B cell (primary cell): ENCODE measurements around the gene DUSP5. TPM values are rescaled to one million over a fixed set of nuclear protein-coding genes. Genes with fewer than 3 reads are reported as not detected.

ENCODE experiments used
- ATAC-seq: fragments of 200-7000 bp; cut with Tn5 transposase; one replicate; pipeline ENCODE4 v1.10.0; 2021; ENCODE audit warnings: low read depth, mild to moderate bottlenecking, moderate number of reproducible peaks, moderate library complexity
- CTCF ChIA-PET: fragments of 350-600 bp; sonication (Branson Sonifier 250); formaldehyde crosslinking; loops from one replicate; lab custom pipeline; 2021; ENCODE audit warnings: antibody characterized with exemption, inconsistent platforms; lab: Charles Lee
- POLR2A ChIA-PET: fragments of 350-600 bp; sonication (Branson Sonifier 250); formaldehyde crosslinking; loops from one replicate; lab custom pipeline; 2021; ENCODE audit warnings: antibody characterized with exemption; lab: Charles Lee
- DNase-seq: peaks from one replicate; pipeline ENCODE4 v3.0.0; 2013
- H2AFZ ChIP-seq: 2 replicates; pipeline ENCODE4 v1.6.1; 2012; ENCODE audit warnings: mild to moderate bottlenecking, low read depth, low read length; ENCODE audit not compliant: insufficient read depth, poor library complexity, severe bottlenecking
- H3K27ac ChIP-seq, 2 donors: 1 replicate in 1 of 2; 2 replicates in 1 of 2; pipeline ENCODE4 v1.5.1; 2012 to 2013; ENCODE audit warnings: low read length in 2 of 2, mild to moderate bottlenecking in 2 of 2, moderate library complexity in 1 of 2
- H3K27me3 ChIP-seq, 4 experiments: fragments of 200-600 bp in 1 of 4; sonication (generic) in 1 of 4; replicated peaks in 1 of 4; 1 replicate in 2 of 4; 2 replicates in 2 of 4; pipeline versions ENCODE4 v1.6.1 to v1.7.0; 2013 to 2016; ENCODE audit warnings: low read length in 3 of 4, mild to moderate bottlenecking in 2 of 4, mixed read lengths in 1 of 4, moderate library complexity in 1 of 4; ENCODE audit not compliant: insufficient read depth in 4 of 4, control insufficient read depth in 3 of 4; ENCODE audit errors: control extremely low read depth in 1 of 4
- H3K36me3 ChIP-seq, 2 experiments: replicated peaks in 1 of 2; 1 replicate in 1 of 2; 2 replicates in 1 of 2; pipeline versions ENCODE4 v1.6.1 to v1.7.1; 2013; ENCODE audit warnings: low read length in 1 of 2; ENCODE audit not compliant: insufficient read depth in 2 of 2, control insufficient read depth in 1 of 2; ENCODE audit errors: control extremely low read depth in 1 of 2, extremely low read depth in 1 of 2
- H3K4me1 ChIP-seq, 2 donors: fragments of 200-600 bp in 1 of 2; sonication (generic) in 1 of 2; 1 replicate in 1 of 2; 2 replicates in 1 of 2; pipeline versions ENCODE4 v1.5.1 to v1.6.1; 2013 to 2017; ENCODE audit warnings: low read length in 2 of 2; ENCODE audit not compliant: control insufficient read depth in 2 of 2, insufficient read depth in 2 of 2
- H3K4me2 ChIP-seq: replicated peaks from 2 replicates; pipeline ENCODE3; 2012; ENCODE audit warnings: mild to moderate bottlenecking, low read depth, low read length; ENCODE audit not compliant: poor library complexity, severe bottlenecking
- H3K4me3 ChIP-seq, 5 experiments: fragments of 200-600 bp in 1 of 5; sonication (generic) in 1 of 5; 1 replicate in 3 of 5; 2 replicates in 2 of 5; pipeline versions ENCODE4 v1.5.1 to v1.7.0; 2011 to 2016; ENCODE audit warnings: low read length in 4 of 5, mild to moderate bottlenecking in 4 of 5, low read depth in 2 of 5, control low read depth in 1 of 5, moderate library complexity in 1 of 5; ENCODE audit not compliant: insufficient read depth in 1 of 5; ENCODE audit errors: control extremely low read depth in 1 of 5, extremely low read depth in 1 of 5
- H3K79me2 ChIP-seq: fragments of 200-600 bp; sonication (generic); one replicate; pipeline ENCODE4 v1.6.0; 2016; ENCODE audit warnings: low read length; ENCODE audit not compliant: control insufficient read depth, insufficient read depth
- H3K9ac ChIP-seq: fragments of 200-600 bp; sonication (generic); 2 replicates; pipeline ENCODE4 v1.6.1; 2017; ENCODE audit warnings: mild to moderate bottlenecking, low read length, moderate library complexity
- H3K9me3 ChIP-seq, 3 donors: one replicate each; pipeline versions ENCODE4 v1.6.1 to v1.7.1; 2013; ENCODE audit warnings: low read length in 2 of 3; ENCODE audit not compliant: control insufficient read depth in 2 of 3, insufficient read depth in 1 of 3; ENCODE audit errors: control extremely low read depth in 1 of 3
- H4K20me1 ChIP-seq: 2 replicates; pipeline ENCODE4 v1.6.0; 2012; ENCODE audit warnings: mild to moderate bottlenecking, low read length; ENCODE audit not compliant: insufficient read depth, control insufficient read depth, poor library complexity, severe bottlenecking
- H3K27ac Mint-ChIP-seq: one replicate; pipeline ENCODE4 v1.8.0; 2021; ENCODE audit warnings: mixed read lengths
- H3K27me3 Mint-ChIP-seq: one replicate; pipeline ENCODE4 v1.8.0; 2021; ENCODE audit warnings: mixed read lengths
- H3K4me1 Mint-ChIP-seq: one replicate; pipeline ENCODE4 v1.8.0; 2021; ENCODE audit warnings: mixed read lengths
- H3K4me3 Mint-ChIP-seq: one replicate; pipeline ENCODE4 v1.8.0; 2021; ENCODE audit warnings: mixed read lengths
- H3K9me3 Mint-ChIP-seq: one replicate; pipeline ENCODE4 v1.8.0; 2022; ENCODE audit warnings: mixed read lengths; ENCODE audit not compliant: insufficient read depth
- EZH2 ChIP-seq: IDR thresholded peaks from 2 replicates; pipeline ENCODE4 v1.6.1; 2012; ENCODE audit warnings: borderline replicate concordance, low read depth, mild to moderate bottlenecking, moderate library complexity, low read length; ENCODE audit not compliant: insufficient read depth, poor library complexity, severe bottlenecking
- WGBS: methylation state at CpG from one replicate; pipeline ENCODE4 v1.1.5; 2013; ENCODE audit warnings: missing lambda C conversion rate; ENCODE audit not compliant: insufficient coverage; 5-methylcytosine and 5-hydroxymethylcytosine counted together
- intact Hi-C: fragments of 100-400 bp; cut with micrococcal nuclease; formaldehyde crosslinking; loops from one replicate; pipeline ENCODE4 v1.10.0; 2022
- polyA plus RNA-seq: library from polyadenylated mRNA; depleted of rRNA; stranded (reverse); fragments of >200 nt; gene quantifications from 2 replicates; pipeline ENCODE4 v1.2.3, GENCODE V29; 2012
- total RNA-seq, 2 donors: library from RNA; stranded (reverse); fragments of 120-200 nt in 1 of 2; gene quantifications; 1 replicate in 1 of 2; 2 replicates in 1 of 2; pipeline versions ENCODE4 v1.2.3 to v1.2.4, GENCODE V29; 2013 to 2022
- TF ChIP-seq, protein P1 (sequence below): fragments of 200-600 bp; IDR thresholded peaks from one replicate; pipeline ENCODE4 v1.8.0; 2022; ENCODE audit warnings: antibody characterized with exemption, mild to moderate bottlenecking

DUSP5 gene
- total and polyA plus RNA-seq, 2 donors (not counting 1 experiment from before 2014, with no cell fraction given), result 10.0 to 71.0 TPM

DNA sequence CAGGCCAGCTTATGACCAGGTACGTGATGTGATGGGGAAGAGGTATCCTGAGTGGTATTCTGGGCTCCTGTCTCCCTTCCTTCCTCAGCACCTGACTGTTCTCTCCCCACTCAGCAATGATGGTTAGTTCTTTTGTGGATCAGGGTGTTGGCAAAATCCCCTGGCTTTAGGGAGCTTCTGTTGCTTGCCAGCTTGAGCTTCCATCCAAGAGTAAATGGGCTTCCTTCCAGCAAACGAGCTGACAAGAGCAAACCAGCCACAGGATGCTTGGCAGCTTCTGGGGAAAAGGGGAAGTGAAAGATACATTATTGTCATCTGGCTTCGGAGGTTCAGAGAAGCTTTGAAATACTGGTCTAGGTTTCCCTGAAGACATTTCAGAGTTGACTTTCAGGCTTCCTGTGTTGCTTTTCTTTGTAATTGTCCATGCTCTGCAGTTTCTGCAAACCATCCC is 5.2 kb downstream of the DUSP5 start:
- H3K27ac Mint-ChIP-seq, result peak overlapping the region; percentile 90
- intact Hi-C loops, result loop anchor here (1.0 to 5.0 kb wide), 4 partner anchors 33 to 364 kb away; no protein-coding TSS in a partner anchor
- Histone ChIP-seq H3K79me2 (peaks cover 17% of the 10 kb centered on the region), H3K9me3 (no peaks in the 10 kb centered on the region), H4K20me1 (peaks cover 29% of the 10 kb centered on the region), H3K4me3 (peak overlapping the region in 1 of 5 experiments; percentile 45), H3K27me3 (peaks cover 0 to 11% (median 2%) of the 10 kb centered on the region in 4 experiments), H3K36me3 (no peaks in the 10 kb centered on the region), H3K4me1 (peaks cover 54 to 63% of the 10 kb centered on the region in 2 donors), H2AFZ (no peak overlapping the region), H3K9ac (peak overlapping the region; percentile 34), H3K27ac (peak overlapping the region; percentile 82 to 87), H3K4me2 (peak overlapping the region; percentile 66)
- DNase-seq, result peak; percentile 87
- H3K4me1 Mint-ChIP-seq, result peaks cover 67% of the 10 kb centered on the region
- 0% methylated on average over 2 of the region's 3 CpGs for WGBS
- CTCF ChIA-PET, result interaction anchor here (0.8 to 10.3 kb wide), 9 partner anchors 38 to 198 kb away, joined by 3 to 87 read pairs (median 5); partner anchors contain the start of gene SMNDC1
- H3K4me3 Mint-ChIP-seq, result peak overlapping the region; percentile 85
- TF ChIP-seq, protein P1, sequence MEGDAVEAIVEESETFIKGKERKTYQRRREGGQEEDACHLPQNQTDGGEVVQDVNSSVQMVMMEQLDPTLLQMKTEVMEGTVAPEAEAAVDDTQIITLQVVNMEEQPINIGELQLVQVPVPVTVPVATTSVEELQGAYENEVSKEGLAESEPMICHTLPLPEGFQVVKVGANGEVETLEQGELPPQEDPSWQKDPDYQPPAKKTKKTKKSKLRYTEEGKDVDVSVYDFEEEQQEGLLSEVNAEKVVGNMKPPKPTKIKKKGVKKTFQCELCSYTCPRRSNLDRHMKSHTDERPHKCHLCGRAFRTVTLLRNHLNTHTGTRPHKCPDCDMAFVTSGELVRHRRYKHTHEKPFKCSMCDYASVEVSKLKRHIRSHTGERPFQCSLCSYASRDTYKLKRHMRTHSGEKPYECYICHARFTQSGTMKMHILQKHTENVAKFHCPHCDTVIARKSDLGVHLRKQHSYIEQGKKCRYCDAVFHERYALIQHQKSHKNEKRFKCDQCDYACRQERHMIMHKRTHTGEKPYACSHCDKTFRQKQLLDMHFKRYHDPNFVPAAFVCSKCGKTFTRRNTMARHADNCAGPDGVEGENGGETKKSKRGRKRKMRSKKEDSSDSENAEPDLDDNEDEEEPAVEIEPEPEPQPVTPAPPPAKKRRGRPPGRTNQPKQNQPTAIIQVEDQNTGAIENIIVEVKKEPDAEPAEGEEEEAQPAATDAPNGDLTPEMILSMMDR, result no peak
- no peak for TF ChIP-seq EZH2
- no peaks in the 10 kb centered on the region for H3K9me3 Mint-ChIP-seq
- POLR2A ChIA-PET, result interaction anchor here (0.9 to 2.8 kb wide), 3 partner anchors 88 to 198 kb away, joined by 8 to 14 read pairs (median 11); partner anchors contain the start of gene SMNDC1
- peaks cover 6% of the 10 kb centered on the region for H3K27me3 Mint-ChIP-seq
- peak; percentile 51 for ATAC-seq
